Right atrium auricular region (tissue), 2 donors: ENCODE results near the gene ECE2. TPM values are rescaled to one million over a fixed set of nuclear protein-coding genes. Genes with fewer than 3 reads are reported as not detected.
"Not testable (repeated sequence)": the region's sequence is repeated elsewhere in the genome, so short reads cannot be mapped to it uniquely, and the experiment has no call there.

Experiments used
- DNase-seq: peaks from one replicate; pipeline ENCODE4 v3.0.0-alpha.2; 2019; ENCODE audit warnings: low spot score
- H3K27ac ChIP-seq, 2 donors: fragments of 200-600 bp; sonication (generic); 1 replicate in 1 of 2; 2 replicates in 1 of 2; pipeline ENCODE4 v1.5.1; 2016 to 2019
- H3K27me3 ChIP-seq, 2 donors: fragments of 200-600 bp; sonication (generic); one replicate each; pipeline versions ENCODE4 v1.5.1 to v1.6.0; 2017 to 2019
- H3K36me3 ChIP-seq: fragments of 200-600 bp; sonication (generic); one replicate; pipeline ENCODE4 v1.5.1; 2016
- H3K4me1 ChIP-seq, 2 donors: fragments of 200-600 bp; sonication (generic); one replicate each; pipeline versions ENCODE4 v1.5.1 to v1.6.0; 2017 to 2019
- H3K4me3 ChIP-seq, 2 donors: fragments of 200-600 bp; sonication (generic); 1 replicate in 1 of 2; 2 replicates in 1 of 2; pipeline ENCODE4 v1.5.1; 2017 to 2019; ENCODE audit warnings: mild to moderate bottlenecking in 1 of 2, moderate library complexity in 1 of 2
- H3K9me3 ChIP-seq, 2 donors: fragments of 200-600 bp; sonication (generic); one replicate each; pipeline ENCODE4 v1.5.1; 2019
- total RNA-seq, 2 donors: library from RNA; depleted of rRNA; stranded (reverse); fragments of >200 nt; gene quantifications; one replicate each; pipeline ENCODE4 v1.1.0, GENCODE V29; 2016
- TF ChIP-seq, protein P1 (sequence below), 2 donors: fragments of 200-600 bp; sonication (generic); IDR thresholded peaks; one replicate each; pipeline ENCODE4 v1.5.1; 2019; ENCODE audit warnings: antibody characterized with exemption in 2 of 2

ECE2 gene
- total RNA-seq, 2 donors from 2014 or later = 1.6 TPM; not detected in 1

DNA sequence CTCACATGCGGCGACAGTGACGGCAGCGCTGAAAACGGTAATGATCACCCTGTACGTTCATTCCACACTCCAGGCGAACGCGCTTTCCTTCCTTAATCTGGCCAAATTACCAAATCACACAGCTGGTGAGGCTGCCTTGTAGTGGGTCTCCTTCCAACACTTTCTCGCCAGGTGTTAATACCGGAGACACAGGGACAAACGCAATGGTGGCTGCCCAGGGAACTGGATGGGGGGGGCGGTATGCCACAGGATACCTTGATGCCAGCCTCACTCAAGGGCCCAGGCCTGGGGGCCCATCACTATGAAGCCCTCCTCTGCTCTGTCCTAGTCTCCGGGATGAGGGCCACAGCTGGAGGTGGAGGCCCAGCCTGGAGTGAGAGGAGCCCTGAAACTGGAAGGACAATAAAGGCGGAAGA lies 13.1 kb upstream of the ECE2 start:
- TF ChIP-seq, protein P1, sequence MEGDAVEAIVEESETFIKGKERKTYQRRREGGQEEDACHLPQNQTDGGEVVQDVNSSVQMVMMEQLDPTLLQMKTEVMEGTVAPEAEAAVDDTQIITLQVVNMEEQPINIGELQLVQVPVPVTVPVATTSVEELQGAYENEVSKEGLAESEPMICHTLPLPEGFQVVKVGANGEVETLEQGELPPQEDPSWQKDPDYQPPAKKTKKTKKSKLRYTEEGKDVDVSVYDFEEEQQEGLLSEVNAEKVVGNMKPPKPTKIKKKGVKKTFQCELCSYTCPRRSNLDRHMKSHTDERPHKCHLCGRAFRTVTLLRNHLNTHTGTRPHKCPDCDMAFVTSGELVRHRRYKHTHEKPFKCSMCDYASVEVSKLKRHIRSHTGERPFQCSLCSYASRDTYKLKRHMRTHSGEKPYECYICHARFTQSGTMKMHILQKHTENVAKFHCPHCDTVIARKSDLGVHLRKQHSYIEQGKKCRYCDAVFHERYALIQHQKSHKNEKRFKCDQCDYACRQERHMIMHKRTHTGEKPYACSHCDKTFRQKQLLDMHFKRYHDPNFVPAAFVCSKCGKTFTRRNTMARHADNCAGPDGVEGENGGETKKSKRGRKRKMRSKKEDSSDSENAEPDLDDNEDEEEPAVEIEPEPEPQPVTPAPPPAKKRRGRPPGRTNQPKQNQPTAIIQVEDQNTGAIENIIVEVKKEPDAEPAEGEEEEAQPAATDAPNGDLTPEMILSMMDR (IDR thresholded peaks at IDR 0.05) = no peak
- DNase-seq = no peak
- Histone ChIP-seq H3K36me3 (no peaks in the 10 kb centered on the region), H3K27ac (no peak overlapping the region), H3K27me3 (peaks cover 3 to 23% of the 10 kb centered on the region in 2 donors), H3K9me3 (no peaks in the 10 kb centered on the region), H3K4me3 (peak overlapping the region in 1 of 2 donors; percentile 54), H3K4me1 (peaks cover 0 to 32% of the 10 kb centered on the region in 2 donors)

- H3K27me3 ChIP-seq = peaks cover 3 to 12% of the 10 kb centered on the region in 2 donors
- H3K4me1 ChIP-seq, DNase-seq, H3K9me3 ChIP-seq, H3K27ac ChIP-seq, H3K36me3 ChIP-seq, H3K4me3 ChIP-seq: not testable (repeated sequence)
These were observed 8.6 kb upstream of the ECE2 start for GRCh38 chr3:184267249-184267648.

GRCh38 chr3:184272269-184272668 lies 3.6 kb upstream of the ECE2 start:
- Histone ChIP-seq H3K36me3 (no peaks in the 10 kb centered on the region), H3K9me3 (no peaks in the 10 kb centered on the region), H3K4me1 (no peaks in the 10 kb centered on the region), H3K27ac (no peak overlapping the region), H3K27me3 (peaks cover 0 to 5% of the 10 kb centered on the region in 2 donors), H3K4me3 (no peak overlapping the region)
- TF ChIP-seq, protein P1 (IDR thresholded peaks at IDR 0.05) = no peak
- no peak for DNase-seq

DNA sequence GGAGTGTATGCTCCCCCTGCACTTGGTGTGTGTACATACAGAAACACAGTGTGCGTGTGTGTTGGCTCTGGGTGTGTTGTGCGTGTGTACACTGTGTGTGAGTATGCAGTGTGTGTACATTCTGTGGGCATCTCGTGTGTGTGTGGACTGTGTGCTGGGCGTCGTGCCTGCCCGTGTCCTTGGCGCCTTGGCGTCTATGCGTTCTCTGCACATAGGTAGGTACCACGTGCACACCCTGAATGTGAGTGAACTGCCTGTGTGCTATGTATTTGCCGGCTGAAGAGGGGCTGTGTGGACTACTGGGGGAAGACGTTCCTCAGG lies 481 bp upstream of the ECE2 start:
- no peaks in the 10 kb centered on the region for H3K4me1 ChIP-seq
- H3K36me3 ChIP-seq = no peaks in the 10 kb centered on the region
- DNase-seq = no peak
- TF ChIP-seq, protein P1 (IDR thresholded peaks at IDR 0.05) = no peak
- no peaks in the 10 kb centered on the region for H3K9me3 ChIP-seq
- peaks cover 0 to 5% of the 10 kb centered on the region in 2 donors for H3K27me3 ChIP-seq
- H3K27ac ChIP-seq = no peak overlapping the region
- no peak overlapping the region for H3K4me3 ChIP-seq

- DNase-seq = no peak
- H3K36me3 ChIP-seq = no peaks in the 10 kb centered on the region
- TF ChIP-seq, protein P1 (IDR thresholded peaks at IDR 0.05) = no peak
- H3K27ac ChIP-seq = no peak overlapping the region
- peaks cover 0 to 5% of the 10 kb centered on the region in 2 donors for H3K27me3 ChIP-seq
- H3K4me1 ChIP-seq = no peaks in the 10 kb centered on the region
- H3K4me3 ChIP-seq = no peak overlapping the region
- H3K9me3 ChIP-seq = no peaks in the 10 kb centered on the region
These were observed 1.5 kb downstream of the ECE2 start for GRCh38 chr3:184277366-184277765.

GRCh38 chr3:184282941-184283340 lies 7.1 kb downstream of the ECE2 start:
- DNase-seq = no peak
- no peak overlapping the region for H3K4me3 ChIP-seq
- H3K36me3 ChIP-seq = no peaks in the 10 kb centered on the region

More at GRCh38 chr3:184282941-184283340, 7.1 kb downstream of the ECE2 start:
- H3K27me3 ChIP-seq = no peaks in the 10 kb centered on the region
- no peaks in the 10 kb centered on the region for H3K9me3 ChIP-seq
- TF ChIP-seq, protein P1 (IDR thresholded peaks at IDR 0.05) = no peak
- H3K27ac ChIP-seq = no peak overlapping the region
- H3K4me1 ChIP-seq = no peaks in the 10 kb centered on the region
